Measurements from ENCODE around the gene HOXD13.

HOXD13 gene

GRCh38 chr2:176114120-176114929 is 21.8 kb downstream of the HOXD13 start:
- DNase-seq: no peak
- in situ Hi-C loops (cut with HindIII; ENCODE audit: low pct_ligation_motif_present, low pct_unique_long_range_greater_than_20kb, low sequenced_read_pairs): no loop called here

- DNase-seq: no peak
- in situ Hi-C loops (cut with HindIII; ENCODE audit: low pct_ligation_motif_present, low pct_unique_long_range_greater_than_20kb, low sequenced_read_pairs): no loop called here
Measured at GRCh38 chr2:176114930-176115625, 22.6 kb downstream of the HOXD13 start.

- in situ Hi-C loops (cut with HindIII; ENCODE audit: low pct_ligation_motif_present, low pct_unique_long_range_greater_than_20kb, low sequenced_read_pairs): no loop called here
- peak; percentile 92 for DNase-seq
Measured at GRCh38 chr2:176115883-176116813, 23.6 kb downstream of the HOXD13 start, which contains the start of gene HOXD10. HOXD10 (plus strand) TSS chr2:176116778; CDS start chr2:176116834, 56 bp downstream.

GRCh38 chr2:176117162-176117822 is 24.8 kb downstream of the HOXD13 start:
- DNase-seq: no peak
- in situ Hi-C loops (cut with HindIII; ENCODE audit: low pct_ligation_motif_present, low pct_unique_long_range_greater_than_20kb, low sequenced_read_pairs): no loop called here

DNA sequence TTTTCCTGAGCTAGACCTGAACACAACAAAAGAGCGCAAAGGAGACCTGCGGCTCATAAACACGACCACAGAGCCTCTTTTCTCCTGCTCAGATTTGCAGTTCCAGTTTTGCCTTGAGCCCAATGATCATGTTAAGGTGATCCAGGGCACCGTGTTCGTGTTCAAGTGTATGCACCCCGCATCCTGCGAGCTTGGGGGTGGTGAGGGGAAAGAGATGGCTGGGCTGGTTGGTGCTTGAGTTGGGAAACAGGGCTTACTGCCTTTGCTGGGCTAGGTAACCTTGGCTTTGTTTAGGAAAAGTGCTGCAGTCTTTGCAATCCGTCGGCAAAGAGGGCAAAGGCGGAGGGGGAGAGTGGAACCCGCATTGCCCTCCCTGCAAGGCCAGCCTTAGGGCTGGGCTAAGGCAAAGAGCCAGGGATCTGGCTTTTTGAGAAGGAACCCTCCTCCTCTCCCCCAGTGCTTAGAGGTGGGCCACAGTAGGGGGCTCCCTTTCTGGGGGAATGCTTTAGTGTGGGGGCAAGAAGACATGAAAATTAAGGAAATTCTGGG is 25.4 kb downstream of the HOXD13 start:
- DNase-seq: no peak

DNA sequence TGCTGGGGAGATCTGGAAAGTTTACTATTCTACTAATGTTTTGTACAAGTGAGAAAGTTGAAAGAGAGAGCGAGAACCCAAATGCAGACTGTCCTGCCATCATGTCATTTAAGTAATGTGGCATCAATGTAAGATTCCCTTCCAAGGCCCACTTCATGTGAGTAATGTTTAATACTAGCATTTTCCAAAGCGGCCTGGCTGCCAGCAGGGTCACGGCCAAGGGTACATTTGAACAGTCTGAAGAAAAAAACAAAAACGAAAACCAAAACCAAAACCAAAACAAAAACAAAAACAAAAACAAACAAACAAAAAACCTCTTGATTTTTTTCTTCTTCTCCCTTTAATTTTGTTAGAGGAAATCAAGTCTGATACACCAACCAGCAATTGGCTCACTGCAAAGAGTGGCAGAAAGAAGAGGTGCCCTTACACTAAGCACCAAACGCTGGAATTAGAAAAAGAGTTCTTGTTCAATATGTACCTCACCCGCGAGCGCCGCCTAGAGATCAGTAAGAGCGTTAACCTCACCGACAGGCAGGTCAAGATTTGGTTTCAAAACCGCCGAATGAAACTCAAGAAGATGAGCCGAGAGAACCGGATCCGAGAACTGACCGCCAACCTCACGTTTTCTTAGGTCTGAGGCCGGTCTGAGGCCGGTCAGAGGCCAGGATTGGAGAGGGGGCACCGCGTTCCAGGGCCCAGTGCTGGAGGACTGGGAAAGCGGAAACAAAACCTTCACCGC is 26.2 kb downstream of the HOXD13 start:
- in situ Hi-C loops (cut with HindIII; ENCODE audit: low pct_ligation_motif_present, low pct_unique_long_range_greater_than_20kb, low sequenced_read_pairs): no loop called here
- DNase-seq: no peak

More for the DNA sequence above, 25.4 kb downstream of the HOXD13 start:
- in situ Hi-C loops (cut with HindIII; ENCODE audit: low pct_ligation_motif_present, low pct_unique_long_range_greater_than_20kb, low sequenced_read_pairs): no loop called here

DNA sequence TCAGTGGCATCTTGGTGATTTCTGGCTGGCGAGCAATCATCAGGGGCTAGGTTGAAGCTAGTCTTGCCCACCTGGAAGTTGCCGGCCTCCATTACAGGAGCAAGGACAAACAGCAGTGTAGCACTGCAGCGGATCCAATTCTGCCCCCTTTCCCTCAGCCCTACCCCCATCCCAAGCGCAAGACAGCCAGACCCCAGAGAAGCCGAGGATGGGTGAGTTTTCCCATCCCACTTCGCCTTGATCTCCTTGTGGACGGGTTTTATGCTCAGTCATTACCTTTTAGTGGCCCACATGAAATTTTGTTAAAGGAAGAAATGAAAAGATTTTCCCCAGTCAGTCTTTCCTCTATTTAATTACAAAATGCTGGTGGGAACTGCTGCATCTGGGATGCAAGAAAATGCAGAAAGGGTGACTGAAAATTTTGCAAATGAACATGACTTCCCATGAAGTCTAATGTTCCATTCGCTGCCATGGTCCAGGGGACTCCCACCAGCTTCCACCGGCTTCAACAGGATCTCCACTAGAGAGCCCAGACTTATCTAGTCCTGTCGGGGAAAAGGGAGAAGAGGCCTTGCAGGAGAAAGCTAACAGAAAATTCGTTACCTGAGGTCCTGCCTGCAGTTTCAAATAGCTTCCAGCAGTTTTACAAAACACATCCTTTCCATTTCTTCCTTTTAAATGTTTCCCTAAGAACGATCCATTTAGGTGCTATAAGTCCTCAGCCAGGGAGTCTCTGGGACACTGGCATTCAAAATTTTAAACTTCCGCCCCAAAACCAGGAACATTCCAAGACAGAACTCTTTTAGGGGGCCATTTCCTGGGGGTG is 28.1 kb downstream of the HOXD13 start:
- no peak for DNase-seq
- in situ Hi-C loops (cut with HindIII; ENCODE audit: low pct_ligation_motif_present, low pct_unique_long_range_greater_than_20kb, low sequenced_read_pairs): no loop called here

DNA sequence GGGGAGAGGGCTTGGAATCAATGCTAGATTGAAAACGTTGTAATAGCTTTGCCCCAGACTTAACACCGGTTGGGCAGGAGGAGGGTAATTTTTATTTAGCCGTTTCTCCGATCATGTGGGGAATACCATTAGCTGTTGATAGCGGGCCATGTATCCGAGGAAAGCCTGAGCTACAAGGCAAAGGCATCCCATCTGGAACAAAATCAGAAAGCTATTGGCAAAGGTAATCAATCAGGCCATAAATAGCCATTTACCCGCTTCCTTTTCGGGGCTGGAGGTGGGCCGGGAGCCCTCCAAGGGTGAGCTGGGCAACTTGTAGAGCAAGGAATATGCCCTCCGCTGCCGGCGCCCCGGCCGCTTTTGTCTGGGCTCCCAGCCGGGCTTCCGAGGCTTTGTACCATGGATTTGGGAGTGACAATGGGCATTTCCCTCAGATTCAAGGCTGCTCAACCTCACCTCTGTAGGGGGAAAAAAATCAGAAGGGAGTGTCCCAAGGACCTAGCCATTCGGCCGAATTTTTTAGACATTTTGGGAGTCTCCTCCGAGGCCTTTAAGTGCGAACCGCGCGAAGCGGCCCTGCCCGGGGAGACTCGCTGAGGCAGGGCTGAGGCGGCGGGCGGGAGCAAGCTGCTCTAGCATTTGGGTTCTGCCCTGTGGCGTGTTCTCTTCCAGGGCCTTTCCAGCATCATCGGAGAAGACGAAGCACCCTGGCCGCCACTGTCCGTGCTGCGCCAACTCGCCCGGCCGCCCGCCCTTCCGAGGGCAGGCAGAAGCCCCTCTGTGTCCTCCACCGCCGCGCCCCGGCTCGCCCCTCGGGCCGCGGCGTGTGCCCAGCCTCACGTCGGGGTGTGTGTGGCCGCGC is 28.9 kb downstream of the HOXD13 start:
- in situ Hi-C loops (cut with HindIII; ENCODE audit: low pct_ligation_motif_present, low pct_unique_long_range_greater_than_20kb, low sequenced_read_pairs): no loop called here
- DNase-seq: no peak

GRCh38 chr2:176122052-176122682 is 29.6 kb downstream of the HOXD13 start:
- in situ Hi-C loops (cut with HindIII; ENCODE audit: low pct_ligation_motif_present, low pct_unique_long_range_greater_than_20kb, low sequenced_read_pairs): no loop called here

DNA sequence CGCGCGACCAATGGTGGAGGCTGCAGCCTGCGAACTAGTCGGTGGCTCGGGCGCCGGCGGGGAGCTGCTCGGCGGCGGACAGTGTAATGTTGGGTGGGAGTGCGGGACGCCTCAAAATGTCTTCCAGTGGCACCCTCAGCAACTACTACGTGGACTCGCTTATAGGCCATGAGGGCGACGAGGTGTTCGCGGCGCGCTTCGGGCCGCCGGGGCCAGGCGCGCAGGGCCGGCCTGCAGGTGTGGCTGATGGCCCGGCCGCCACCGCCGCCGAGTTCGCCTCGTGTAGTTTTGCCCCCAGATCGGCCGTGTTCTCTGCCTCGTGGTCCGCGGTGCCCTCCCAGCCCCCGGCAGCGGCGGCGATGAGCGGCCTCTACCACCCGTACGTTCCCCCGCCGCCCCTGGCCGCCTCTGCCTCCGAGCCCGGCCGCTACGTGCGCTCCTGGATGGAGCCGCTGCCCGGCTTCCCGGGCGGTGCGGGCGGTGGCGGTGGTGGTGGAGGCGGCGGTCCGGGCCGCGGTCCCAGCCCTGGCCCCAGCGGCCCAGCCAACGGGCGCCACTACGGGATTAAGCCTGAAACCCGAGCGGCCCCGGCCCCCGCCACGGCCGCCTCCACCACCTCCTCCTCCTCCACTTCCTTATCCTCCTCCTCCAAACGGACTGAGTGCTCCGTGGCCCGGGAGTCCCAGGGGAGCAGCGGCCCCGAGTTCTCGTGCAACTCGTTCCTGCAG is 30.3 kb downstream of the HOXD13 start, which contains the start of gene HOXD9:
TSS of gene HOXD9 (plus strand) at position 37 of the 728 bp plus-strand sequence. CDS start at position 87, 50 bp downstream.
- in situ Hi-C loops (cut with HindIII; ENCODE audit: low pct_ligation_motif_present, low pct_unique_long_range_greater_than_20kb, low sequenced_read_pairs): no loop called here
- DNase-seq: peak; percentile 83

More at GRCh38 chr2:176122052-176122682, 29.6 kb downstream of the HOXD13 start:
- peak; percentile 64 for DNase-seq

- in situ Hi-C loops (cut with HindIII; ENCODE audit: low pct_ligation_motif_present, low pct_unique_long_range_greater_than_20kb, low sequenced_read_pairs): no loop called here
Measured at GRCh38 chr2:176123411-176124109, 31.0 kb downstream of the HOXD13 start.

DNA sequence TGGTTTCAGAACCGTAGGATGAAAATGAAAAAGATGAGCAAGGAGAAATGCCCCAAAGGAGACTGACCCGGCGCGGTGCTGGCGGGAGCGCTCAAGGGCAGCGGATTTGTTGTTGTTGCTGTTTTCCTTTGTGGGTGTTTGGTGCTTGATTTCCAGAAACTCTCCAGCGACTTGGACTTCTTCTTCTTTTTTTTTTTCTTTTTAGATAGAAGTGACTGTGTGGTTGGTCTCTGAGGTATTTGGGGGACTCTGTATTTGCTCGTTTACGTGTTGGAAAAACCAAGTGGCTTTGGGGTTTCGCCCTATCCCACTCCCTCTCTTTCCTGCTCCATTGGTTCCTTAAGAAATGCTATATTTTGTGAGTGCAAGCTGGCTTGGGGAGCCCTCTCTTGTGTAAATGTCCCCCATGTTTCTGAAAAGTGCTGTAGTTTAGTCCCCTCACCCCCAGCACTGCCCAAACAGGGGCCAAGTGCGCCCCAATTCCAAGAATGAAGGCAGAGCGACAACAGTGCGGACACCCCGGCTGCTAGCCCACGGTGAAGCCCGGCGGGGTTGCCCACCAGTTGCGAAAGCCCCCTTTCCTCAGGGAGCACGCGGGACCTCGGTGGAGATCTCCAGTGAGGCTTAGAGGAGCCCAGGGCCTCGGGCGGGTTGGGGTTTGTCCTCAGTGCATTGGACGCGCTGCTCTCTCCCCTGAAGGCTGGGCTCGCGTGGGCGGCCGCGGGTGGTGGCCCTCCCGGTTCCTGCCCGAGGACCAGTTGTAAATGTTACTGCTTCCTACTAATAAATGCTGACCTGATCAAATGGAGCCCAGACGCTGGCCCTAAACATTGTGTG is 31.8 kb downstream of the HOXD13 start:
- DNase-seq: no peak
- in situ Hi-C loops (cut with HindIII; ENCODE audit: low pct_ligation_motif_present, low pct_unique_long_range_greater_than_20kb, low sequenced_read_pairs): no loop called here

More at GRCh38 chr2:176123411-176124109, 31.0 kb downstream of the HOXD13 start:
- DNase-seq: no peak
